GM06990 (cell line): ENCODE measurements around the gene CBX2.

Experiments
- DNase-seq: peaks from one replicate; pipeline ENCODE4 v3.0.0-alpha.2; 2011; ENCODE audit not compliant: insufficient read length; ENCODE audit errors: extremely low read depth
- H3K27me3 ChIP-seq: replicated peaks from 2 replicates; pipeline ENCODE4 v1.6.0; 2011; ENCODE audit warnings: low read length; ENCODE audit not compliant: control insufficient read depth, insufficient read depth
- H3K36me3 ChIP-seq: 2 replicates; pipeline ENCODE4 v1.5.1; 2011; ENCODE audit warnings: low read length; ENCODE audit not compliant: control insufficient read depth, insufficient read depth
- H3K4me3 ChIP-seq: replicated peaks from 2 replicates; pipeline ENCODE4 v1.5.1; 2011; ENCODE audit warnings: low read depth, mild to moderate bottlenecking, control low read depth, low read length
- CTCF ChIP-seq: IDR thresholded peaks from 2 replicates; pipeline ENCODE4 v1.5.1; 2011; ENCODE audit warnings: low read length, control low read depth, mild to moderate bottlenecking, inconsistent platforms; ENCODE audit not compliant: insufficient read depth, poor library complexity, severe bottlenecking

Gene CBX2

GRCh38 chr17:79737046-79737921 lies 40.7 kb upstream of the CBX2 start:
- no peak overlapping the region for H3K4me3 ChIP-seq
- no peak for DNase-seq
- H3K36me3 ChIP-seq, result no peaks in the 10 kb centered on the region; the same call in 1 of the 2 replicates
- no peak for TF ChIP-seq CTCF
- H3K27me3 ChIP-seq, result no peaks in the 10 kb centered on the region; the same call in 1 of the 2 replicates

- Histone ChIP-seq H3K4me3 (no peak overlapping the region), H3K27me3 (no peaks in the 10 kb centered on the region; the same call in 1 of the 2 replicates), H3K36me3 (no peaks in the 10 kb centered on the region; the same call in 1 of the 2 replicates)
- TF ChIP-seq CTCF, result no peak
- no peak for DNase-seq
These were observed 39.9 kb upstream of the CBX2 start for GRCh38 chr17:79737922-79738578.

DNA sequence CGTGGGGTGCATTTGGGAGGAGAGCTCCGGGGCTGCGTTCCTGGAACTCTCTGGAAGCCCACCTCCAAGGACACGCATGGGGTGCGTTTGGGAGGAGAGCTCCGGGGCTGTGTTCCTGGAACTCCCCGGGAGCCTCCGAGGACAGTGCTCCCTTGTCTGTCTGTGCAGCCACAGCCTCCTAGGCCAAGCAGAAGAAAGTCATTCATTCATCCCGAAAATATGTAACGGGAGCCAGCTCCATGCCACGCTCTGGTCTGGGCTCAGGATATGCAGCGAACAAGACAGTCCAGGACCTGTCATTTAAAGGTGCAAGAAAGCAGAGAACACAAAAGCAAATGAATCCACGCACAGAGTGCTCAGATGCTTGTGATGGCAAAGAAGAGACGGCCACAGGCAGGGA lies 39.3 kb upstream of the CBX2 start:
- no peaks in the 10 kb centered on the region; the same call in 1 of the 2 replicates for H3K27me3 ChIP-seq

DNA sequence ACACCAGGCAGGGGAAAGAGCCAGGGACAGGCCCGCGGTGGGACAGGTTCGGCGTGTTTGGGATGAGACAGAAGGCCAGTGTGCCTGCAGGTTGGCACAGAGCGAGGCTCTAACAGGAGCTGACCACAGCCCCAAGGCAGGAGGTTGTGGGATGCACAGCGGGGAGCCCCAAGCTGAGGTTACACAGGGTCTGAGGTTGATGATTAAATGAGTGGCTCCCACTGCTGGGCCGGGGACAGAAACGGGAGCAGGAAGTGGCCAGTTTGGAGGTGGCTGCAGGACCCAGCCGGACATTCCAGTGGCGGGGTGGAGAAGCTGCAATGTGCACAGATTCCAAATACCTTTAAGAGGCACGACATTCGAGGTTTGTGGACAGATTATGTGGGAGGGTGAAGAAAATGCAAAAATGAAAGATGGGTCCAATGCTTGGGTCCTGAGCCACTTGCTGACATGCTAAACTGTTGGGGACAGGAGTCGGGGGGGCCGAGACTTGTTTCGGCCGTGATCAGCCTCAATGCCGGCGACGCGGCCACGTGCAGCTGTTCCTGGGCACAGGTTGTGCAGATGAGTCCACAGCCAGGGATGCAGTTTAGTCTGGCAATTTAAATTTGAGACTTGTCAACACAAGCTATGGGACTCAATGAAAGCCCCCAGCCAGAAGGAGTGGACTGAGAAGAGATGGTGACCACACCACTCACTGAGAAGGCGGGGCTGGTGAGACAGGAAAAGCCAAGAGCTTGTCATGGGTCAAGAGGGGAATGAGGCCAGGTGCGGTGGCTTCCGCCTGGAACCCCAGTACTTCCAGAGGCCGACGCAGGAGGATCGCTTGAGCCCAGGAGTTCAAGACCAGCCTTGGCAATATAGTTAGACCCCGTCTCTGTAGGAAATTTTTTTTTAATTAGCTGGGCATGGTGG lies 38.5 kb upstream of the CBX2 start:
- no peak for TF ChIP-seq CTCF
- no peak overlapping the region for H3K4me3 ChIP-seq
- no peak for DNase-seq
- H3K27me3 ChIP-seq, result no peaks in the 10 kb centered on the region; the same call in 1 of the 2 replicates
- H3K36me3 ChIP-seq, result no peaks in the 10 kb centered on the region; the same call in 1 of the 2 replicates

More for the DNA sequence above, 39.3 kb upstream of the CBX2 start:
- DNase-seq, result no peak
- Histone ChIP-seq H3K4me3 (no peak overlapping the region), H3K36me3 (no peaks in the 10 kb centered on the region; the same call in 1 of the 2 replicates)
- no peak for TF ChIP-seq CTCF

DNA sequence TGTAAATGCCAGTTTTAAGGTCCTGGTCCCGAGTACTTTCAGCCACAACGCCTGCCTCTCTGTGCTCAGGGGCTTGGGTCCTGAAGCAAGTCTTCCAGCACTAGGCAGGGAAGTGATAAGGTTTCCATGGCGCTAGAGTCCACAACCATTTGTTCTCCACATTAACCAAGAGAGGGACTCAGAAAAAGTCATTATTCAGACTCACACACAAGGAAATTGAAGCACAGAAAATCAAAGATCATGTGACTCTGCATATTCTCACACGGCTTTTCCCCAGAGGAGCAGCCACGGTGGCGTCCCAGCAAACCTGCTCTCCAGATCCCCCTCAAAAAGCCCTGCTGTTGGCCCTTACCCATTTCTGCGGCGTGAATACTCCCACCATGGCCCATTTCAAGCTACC lies 37.5 kb upstream of the CBX2 start:
- DNase-seq, result no peak
- no peak for TF ChIP-seq CTCF
- no peaks in the 10 kb centered on the region; the same call in 1 of the 2 replicates for H3K36me3 ChIP-seq

More for the DNA sequence above, 37.5 kb upstream of the CBX2 start:
- Histone ChIP-seq H3K27me3 (no peaks in the 10 kb centered on the region; the same call in 1 of the 2 replicates), H3K4me3 (no peak overlapping the region)
